ENCODE data around the gene STMN1.

DNA sequence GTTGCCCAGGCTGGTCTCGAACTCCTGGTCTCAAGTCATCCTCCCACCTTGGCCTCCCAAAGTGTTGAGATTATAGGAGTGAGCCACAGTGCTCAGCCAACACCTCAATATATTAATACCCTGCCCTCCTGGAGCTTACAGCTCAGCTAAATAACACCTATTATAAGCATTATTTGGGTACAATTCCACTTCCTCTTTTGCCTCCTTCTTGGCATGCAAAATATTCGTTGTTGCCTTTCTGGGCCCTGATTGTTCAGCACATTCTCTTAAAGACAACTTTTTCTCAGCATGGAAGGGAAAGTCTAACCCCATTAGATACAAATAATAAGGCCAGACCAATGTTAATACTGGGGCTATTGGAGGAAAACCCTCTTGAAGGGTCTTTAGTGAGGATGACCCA is 33.5 kb downstream of the STMN1 start:
- TF ChIP-seq, protein P1, sequence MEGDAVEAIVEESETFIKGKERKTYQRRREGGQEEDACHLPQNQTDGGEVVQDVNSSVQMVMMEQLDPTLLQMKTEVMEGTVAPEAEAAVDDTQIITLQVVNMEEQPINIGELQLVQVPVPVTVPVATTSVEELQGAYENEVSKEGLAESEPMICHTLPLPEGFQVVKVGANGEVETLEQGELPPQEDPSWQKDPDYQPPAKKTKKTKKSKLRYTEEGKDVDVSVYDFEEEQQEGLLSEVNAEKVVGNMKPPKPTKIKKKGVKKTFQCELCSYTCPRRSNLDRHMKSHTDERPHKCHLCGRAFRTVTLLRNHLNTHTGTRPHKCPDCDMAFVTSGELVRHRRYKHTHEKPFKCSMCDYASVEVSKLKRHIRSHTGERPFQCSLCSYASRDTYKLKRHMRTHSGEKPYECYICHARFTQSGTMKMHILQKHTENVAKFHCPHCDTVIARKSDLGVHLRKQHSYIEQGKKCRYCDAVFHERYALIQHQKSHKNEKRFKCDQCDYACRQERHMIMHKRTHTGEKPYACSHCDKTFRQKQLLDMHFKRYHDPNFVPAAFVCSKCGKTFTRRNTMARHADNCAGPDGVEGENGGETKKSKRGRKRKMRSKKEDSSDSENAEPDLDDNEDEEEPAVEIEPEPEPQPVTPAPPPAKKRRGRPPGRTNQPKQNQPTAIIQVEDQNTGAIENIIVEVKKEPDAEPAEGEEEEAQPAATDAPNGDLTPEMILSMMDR (conservative IDR thresholded peaks at IDR 0.05; ENCODE audit: low read length), result no peak
- no peak for TF ChIP-seq EZH2phosphoT487 (IDR thresholded peaks at IDR 0.05; ENCODE audit: borderline replicate concordance)

Measured in Loucy (cell line).